GM12878 (cell line): ENCODE data around the gene MCM9. TPM values are rescaled to one million over a fixed set of nuclear protein-coding genes. Genes with fewer than 3 reads are reported as not detected.

Experiments used
- ASH2L ChIP-seq: fragments of 300-600, 200-600 bp; sonication (generic); IDR thresholded peaks from 2 replicates; pipeline ENCODE4 v1.6.1; 2017; ENCODE audit warnings: low read depth, mild to moderate bottlenecking, borderline replicate concordance
- ATF2 ChIP-seq: IDR thresholded peaks from 2 replicates; pipeline ENCODE4 v1.6.1; 2012; ENCODE audit warnings: low read length, inconsistent platforms
- ATF3 ChIP-seq: IDR thresholded peaks from 2 replicates; pipeline ENCODE4 v1.6.1; 2011; ENCODE audit warnings: low read depth, mild to moderate bottlenecking, low read length, moderate library complexity, borderline replicate concordance; ENCODE audit errors: extremely low read depth
- ATF7 ChIP-seq: fragments of 450-650 bp; IDR thresholded peaks from 2 replicates; pipeline ENCODE4 v1.6.1; 2016; ENCODE audit warnings: low read depth, mild to moderate bottlenecking
- CBX5 ChIP-seq: sonication (generic); IDR thresholded peaks from 2 replicates; pipeline ENCODE4 v1.6.1; 2016; ENCODE audit warnings: low read depth, moderate library complexity, mild to moderate bottlenecking, inconsistent platforms
- CREM ChIP-seq: IDR thresholded peaks from 2 replicates; pipeline ENCODE4 v1.6.1; 2014; ENCODE audit warnings: antibody characterized with exemption, low read depth
- E2F8 ChIP-seq: fragments of 450-650 bp; IDR thresholded peaks from 2 replicates; pipeline ENCODE4 v1.6.1; 2018; ENCODE audit warnings: mild to moderate bottlenecking, low read depth, moderate library complexity; ENCODE audit not compliant: partially characterized antibody
- ESRRA ChIP-seq: IDR thresholded peaks from 2 replicates; pipeline ENCODE4 v1.6.1; 2012; ENCODE audit warnings: mild to moderate bottlenecking, low read length, improper control_type of control experiment
- FOXK2 ChIP-seq: fragments of 450-650 bp; IDR thresholded peaks from 2 replicates; pipeline ENCODE4 v1.6.1; 2017; ENCODE audit warnings: mild to moderate bottlenecking, moderate library complexity
- HDAC2 ChIP-seq: fragments of 200-600 bp; sonication (generic); IDR thresholded peaks from 2 replicates; pipeline ENCODE4 v1.6.1; 2017
- LARP7 ChIP-seq: fragments of 450-650 bp; IDR thresholded peaks from 2 replicates; pipeline ENCODE4 v1.6.1; 2017; ENCODE audit warnings: mild to moderate bottlenecking
- MEF2B ChIP-seq: fragments of 450-650 bp; IDR thresholded peaks from 2 replicates; pipeline ENCODE4 v1.6.1; 2018; ENCODE audit warnings: mild to moderate bottlenecking, moderate library complexity; ENCODE audit not compliant: partially characterized antibody, poor library complexity, severe bottlenecking
- MYC ChIP-seq: IDR thresholded peaks from 2 replicates; pipeline ENCODE4 v1.6.1; 2011; ENCODE audit warnings: mild to moderate bottlenecking, low read length, moderate library complexity, inconsistent platforms; ENCODE audit not compliant: insufficient read depth, insufficient replicate concordance, insufficient read length, severe bottlenecking
- PAX5 ChIP-seq: IDR thresholded peaks from 2 replicates; pipeline ENCODE4 v1.6.1; 2011; ENCODE audit warnings: low read depth, low read length, borderline replicate concordance
- RAD21 ChIP-seq: IDR thresholded peaks from 2 replicates; pipeline ENCODE4 v1.6.1; 2011; ENCODE audit warnings: mild to moderate bottlenecking, low read depth, low read length, moderate library complexity; ENCODE audit not compliant: insufficient read depth
- RB1 ChIP-seq: fragments of 450-650 bp; formaldehyde crosslinking; IDR thresholded peaks from 2 replicates; pipeline ENCODE4 v1.6.1; 2017; ENCODE audit warnings: mild to moderate bottlenecking, borderline replicate concordance
- RELA ChIP-seq: fragments of 450-650 bp; IDR thresholded peaks from 2 replicates; pipeline ENCODE4 v1.8.0; 2014; ENCODE audit warnings: borderline replicate concordance; ENCODE audit not compliant: partially characterized antibody
- RFX5 ChIP-seq: IDR thresholded peaks from 2 replicates; pipeline ENCODE4 v1.6.1; 2011; ENCODE audit warnings: low read depth, low read length, improper control_type of control experiment
- SMARCA5 ChIP-seq: fragments of 450-650 bp; IDR thresholded peaks from 2 replicates; pipeline ENCODE4 v1.6.1; 2017; ENCODE audit warnings: mild to moderate bottlenecking
- SPI1 ChIP-seq: IDR thresholded peaks from 2 replicates; pipeline ENCODE4 v1.6.1; 2011; ENCODE audit warnings: low read depth, mild to moderate bottlenecking, low read length, moderate library complexity, borderline replicate concordance; ENCODE audit not compliant: insufficient read depth
- SUPT20H ChIP-seq: IDR thresholded peaks from 2 replicates; pipeline ENCODE4 v1.6.1; 2011; ENCODE audit warnings: low read depth, mild to moderate bottlenecking, low read length, moderate library complexity, borderline replicate concordance; ENCODE audit not compliant: control insufficient read depth
- YBX1 ChIP-seq: fragments of 450-650 bp; IDR thresholded peaks from 2 replicates; pipeline ENCODE4 v1.6.1; 2016; ENCODE audit warnings: antibody characterized with exemption
- ZBTB4 ChIP-seq: fragments of 450-650 bp; formaldehyde crosslinking; IDR thresholded peaks from 2 replicates; pipeline ENCODE4 v1.4.0; 2022; ENCODE audit warnings: mild to moderate bottlenecking, moderate library complexity
- ZNF622 ChIP-seq: fragments of 450-650 bp; IDR thresholded peaks from 2 replicates; pipeline ENCODE4 v1.6.1; 2017; ENCODE audit warnings: mild to moderate bottlenecking, inconsistent platforms
- polyA plus RNA-seq, 11 experiments: library from polyadenylated mRNA; depleted of rRNA in 4 of 11; unstranded in 6 of 11; stranded (reverse) in 5 of 11; fragments of >200 nt; fragmentation: Nextera tagmentation in 4 of 11; fragmentation: Illumina TruSeq in 1 of 11; extraction: Ambion mirVana in 4 of 11; extraction: Trizol in 1 of 11; gene quantifications; 1 replicate in 1 of 11; 2 replicates in 10 of 11; pipeline versions ENCODE4 v1.2.1 to v1.2.3, GENCODE V29; 2011 to 2016; ENCODE audit warnings: inconsistent platforms in 2 of 11, missing spikeins in 2 of 11, low read depth in 1 of 11
- total RNA-seq, 4 experiments: library from RNA; depleted of rRNA in 3 of 4; stranded (reverse); fragments of >200 nt in 3 of 4; fragmentation: Illumina TruSeq in 1 of 4; extraction: Trizol in 1 of 4; gene quantifications; 2 replicates each; pipeline versions ENCODE4 v1.2.1 to v1.2.3, GENCODE V29; 2013 to 2021

MCM9 gene
- total and polyA plus RNA-seq, 10 of the 15 experiments (the other 5 are each of a cell fraction or from before 2014, with no cell fraction given), result 3.4 to 18.5 (median 9.7) TPM

GRCh38 chr6:118893064-118893806 lies 41.7 kb downstream of the MCM9 start (continued):
- TF ChIP-seq MEF2B, result no peak
- no peak for TF ChIP-seq RFX5
- TF ChIP-seq SUPT20H, result no peak
- no peak for TF ChIP-seq ESRRA
- no peak for TF ChIP-seq E2F8
- no peak for TF ChIP-seq SPI1
- TF ChIP-seq ZBTB4 (CRISPR knock-in tag), result no peak
- no peak for TF ChIP-seq CBX5
- TF ChIP-seq HDAC2, result no peak
- no peak for TF ChIP-seq YBX1
- TF ChIP-seq ZNF622, result no peak
- TF ChIP-seq ATF3, result no peak
- TF ChIP-seq SMARCA5, result no peak
- no peak for TF ChIP-seq LARP7
- TF ChIP-seq ATF2, result 0 out of 2 replicates have a peak, but pooled peaks have one; percentile 9
- no peak for TF ChIP-seq RAD21
- no peak for TF ChIP-seq MYC
- no peak for TF ChIP-seq RB1
- TF ChIP-seq ASH2L, result 0 out of 2 replicates have a peak, but pooled peaks have one; percentile 14
- TF ChIP-seq CREM, result no peak; the same call in 1 of the 2 replicates
- TF ChIP-seq PAX5, result no peak
- TF ChIP-seq ATF7, result peak; percentile 47
- no peak for TF ChIP-seq FOXK2
- TF ChIP-seq RELA, result no peak
